Measurements from ENCODE around the gene PTPRN2.

- no peak for TF ChIP-seq CTCF (conservative IDR thresholded peaks at IDR 0.05)
- TF ChIP-seq EZH2 (IDR thresholded peaks at IDR 0.05; ENCODE audit: low read depth) = no peak
Observed at GRCh38 chr7:158139499-158139898, 448.1 kb downstream of the PTPRN2 start.

All from PC-9 (cell line).